IMR-90 (cell line): Measurements from ENCODE around the gene GTF2H1. TPM values are rescaled to one million over a fixed set of nuclear protein-coding genes. Genes with fewer than 3 reads are reported as not detected.

Experiments used
- ATAC-seq: fragments of 200-7000 bp; cut with Tn5 transposase; 2 replicates; pipeline ENCODE4 v1.9.1; 2020; ENCODE audit warnings: low read depth, mild to moderate bottlenecking, moderate library complexity
- BruUV-seq: library from RNA; stranded (reverse); fragments of 400-500 nt; replicated peaks from 2 replicates; lab custom pipeline; 2021; lab: Mats Ljungman, UMichigan
- CTCF ChIA-PET: fragments of 300-600 bp; formaldehyde crosslinking; extraction: SDS; loops from one replicate; lab custom pipeline; 2021; ENCODE audit warnings: antibody characterized with exemption; lab: Yijun Ruan, JAX
- POLR2A ChIA-PET: fragments of 300-600 bp; sonication (Branson Sonifier 250); formaldehyde crosslinking; loops from one replicate; lab custom pipeline; 2022; ENCODE audit warnings: antibody characterized with exemption; ENCODE audit not compliant: unreplicated experiment; lab: Charles Lee
- DNase-seq: peaks from one replicate; pipeline ENCODE4 v3.0.0; 2013
- H2AFZ ChIP-seq: replicated peaks from 2 replicates; pipeline ENCODE3; 2013; ENCODE audit warnings: low read length, mild to moderate bottlenecking; ENCODE audit not compliant: poor library complexity
- H2AK5ac ChIP-seq: 2 replicates; pipeline ENCODE4 v1.6.1; 2013; ENCODE audit warnings: low read depth, low read length, inconsistent platforms
- H2AK9ac ChIP-seq: replicated peaks from 2 replicates; pipeline ENCODE3; 2013; ENCODE audit warnings: mild to moderate bottlenecking, low read depth, low read length, moderate library complexity; ENCODE audit not compliant: poor library complexity
- H2BK120ac ChIP-seq: 2 replicates; pipeline ENCODE4 v1.6.1; 2013; ENCODE audit warnings: low read depth, low read length, inconsistent platforms
- H2BK15ac ChIP-seq: 3 replicates; pipeline ENCODE4 v1.6.1; 2013; ENCODE audit warnings: low read depth, low read length, inconsistent platforms
- H2BK20ac ChIP-seq: 2 replicates; pipeline ENCODE4 v1.6.1; 2013; ENCODE audit warnings: low read depth, mild to moderate bottlenecking, inconsistent platforms, low read length, moderate library complexity
- H2BK5ac ChIP-seq: 2 replicates; pipeline ENCODE4 v1.6.1; 2013; ENCODE audit warnings: mild to moderate bottlenecking, low read depth, low read length, inconsistent platforms; ENCODE audit not compliant: poor library complexity, severe bottlenecking
- H3K14ac ChIP-seq: replicated peaks from 2 replicates; pipeline ENCODE4 v1.6.1; 2013; ENCODE audit warnings: low read depth, low read length, inconsistent platforms
- H3K18ac ChIP-seq: 2 replicates; pipeline ENCODE4 v1.6.1; 2013; ENCODE audit warnings: low read depth, low read length, control low read depth
- H3K23ac ChIP-seq: 2 replicates; pipeline ENCODE4 v1.6.1; 2013; ENCODE audit warnings: low read depth, low read length, inconsistent platforms
- H3K27ac ChIP-seq: 2 replicates; pipeline ENCODE4 v1.5.1; 2013; ENCODE audit warnings: mild to moderate bottlenecking, control low read depth, low read length; ENCODE audit not compliant: insufficient read depth
- H3K27me3 ChIP-seq: 2 replicates; pipeline ENCODE4 v1.6.1; 2013; ENCODE audit warnings: low read length; ENCODE audit not compliant: control insufficient read depth, insufficient read depth
- H3K36me3 ChIP-seq: 2 replicates; pipeline ENCODE4 v1.6.1; 2013; ENCODE audit warnings: low read length, mixed read lengths; ENCODE audit not compliant: control insufficient read depth, insufficient read depth
- H3K4ac ChIP-seq: 2 replicates; pipeline ENCODE4 v1.6.1; 2013; ENCODE audit warnings: low read depth, low read length, inconsistent platforms
- H3K4me1 ChIP-seq: 2 replicates; pipeline ENCODE4 v1.6.1; 2013; ENCODE audit warnings: low read length, mixed read lengths; ENCODE audit not compliant: control insufficient read depth, insufficient read depth
- H3K4me2 ChIP-seq: 2 replicates; pipeline ENCODE4 v1.6.1; 2013; ENCODE audit warnings: low read depth, mild to moderate bottlenecking, control low read depth, low read length, moderate library complexity
- H3K4me3 ChIP-seq: 2 replicates; pipeline ENCODE4 v1.5.1; 2013; ENCODE audit warnings: low read depth, mild to moderate bottlenecking, control low read depth, low read length, moderate library complexity; ENCODE audit not compliant: insufficient read depth
- H3K56ac ChIP-seq: 2 replicates; pipeline ENCODE4 v1.6.1; 2013; ENCODE audit warnings: low read length, inconsistent platforms; ENCODE audit not compliant: insufficient read depth; ENCODE audit errors: extremely low read depth
- H3K79me1 ChIP-seq, 2 experiments: 2 replicates each; pipeline ENCODE4 v1.6.1; 2013; ENCODE audit warnings: low read length in 2 of 2, inconsistent platforms in 1 of 2, low read depth in 1 of 2
- H3K9ac ChIP-seq: 2 replicates; pipeline ENCODE4 v1.6.1; 2013; ENCODE audit warnings: low read depth, low read length, control low read depth
- H3K9me1 ChIP-seq: 2 replicates; pipeline ENCODE4 v1.6.1; 2013; ENCODE audit warnings: low read length, inconsistent platforms; ENCODE audit not compliant: insufficient read depth
- H3K9me3 ChIP-seq: 2 replicates; pipeline ENCODE4 v1.6.1; 2013; ENCODE audit warnings: low read length; ENCODE audit not compliant: control insufficient read depth, insufficient read depth
- H4K20me1 ChIP-seq: 2 replicates; pipeline ENCODE4 v1.6.1; 2013; ENCODE audit warnings: low read length, inconsistent platforms; ENCODE audit not compliant: insufficient read depth
- H4K5ac ChIP-seq: 2 replicates; pipeline ENCODE4 v1.6.1; 2013; ENCODE audit warnings: mild to moderate bottlenecking, low read depth, low read length, control low read depth
- H4K8ac ChIP-seq, 2 experiments: 2 replicates each; pipeline ENCODE4 v1.6.1; 2013; ENCODE audit warnings: low read depth in 2 of 2, low read length in 2 of 2, control low read depth in 1 of 2, inconsistent platforms in 1 of 2
- H4K91ac ChIP-seq: 2 replicates; pipeline ENCODE4 v1.6.1; 2013; ENCODE audit warnings: low read depth, low read length, inconsistent platforms; ENCODE audit not compliant: insufficient read depth
- CEBPB ChIP-seq: IDR thresholded peaks from 2 replicates; pipeline ENCODE4 v1.6.1; 2012; ENCODE audit warnings: low read depth, low read length, improper control_type of control experiment
- CHD1 ChIP-seq: IDR thresholded peaks from 2 replicates; pipeline ENCODE4 v1.6.1; 2012; ENCODE audit warnings: low read depth, low read length, improper control_type of control experiment
- MAZ ChIP-seq: IDR thresholded peaks from 2 replicates; pipeline ENCODE4 v1.6.1; 2012; ENCODE audit warnings: low read depth, mild to moderate bottlenecking, low read length, improper control_type of control experiment, moderate library complexity, borderline replicate concordance
- RCOR1 ChIP-seq: IDR thresholded peaks from 2 replicates; pipeline ENCODE4 v1.6.1; 2012; ENCODE audit warnings: mild to moderate bottlenecking, low read length, improper control_type of control experiment; ENCODE audit not compliant: insufficient replicate concordance
- SMC3 ChIP-seq: fragments of 150-350 bp; IDR thresholded peaks from 2 replicates; pipeline ENCODE4 v1.6.1; 2016; ENCODE audit warnings: low read depth, mild to moderate bottlenecking, antibody characterized with exemption, low read length, moderate library complexity
- WGBS, 2 experiments: methylation state at CpG; one replicate each; pipeline versions ENCODE4 v1.1.5 to v1.1.7; 2013; ENCODE audit warnings: missing lambda C conversion rate in 2 of 2; ENCODE audit not compliant: insufficient read length in 1 of 2; ENCODE audit errors: extremely low coverage in 2 of 2; 5-methylcytosine and 5-hydroxymethylcytosine counted together
- dilution Hi-C: fragments of 300-500 bp; cut with HindIII; formaldehyde crosslinking; loops from one replicate; pipeline ENCODE4 v1.14.3; 2018; ENCODE audit warnings: low sequenced_read_pairs; ENCODE audit not compliant: unreplicated experiment
- in situ Hi-C: fragments of 300-500 bp; cut with MboI; formaldehyde crosslinking; loops from 3 replicates; pipeline ENCODE4 v1.14.3; 2019; ENCODE audit warnings: low sequenced_read_pairs, inconsistent platforms, mixed read lengths
- intact Hi-C: fragments of 100-400 bp; cut with micrococcal nuclease; formaldehyde crosslinking; loops from 2 replicates; pipeline ENCODE4 v1.10.0; 2022
- polyA plus RNA-seq, 3 experiments: library from polyadenylated mRNA; depleted of rRNA; stranded (reverse); fragments of >200 nt; gene quantifications; 2 replicates each; pipeline ENCODE4 v1.2.3, GENCODE V29; 2012; ENCODE audit warnings: low replicate concordance in 1 of 3
- total RNA-seq: library from RNA; depleted of rRNA; stranded (reverse); fragments of >200 nt; gene quantifications from 2 replicates; pipeline ENCODE4 v1.2.3, GENCODE V29; 2012
- TF ChIP-seq, protein P1 (sequence below): conservative IDR thresholded peaks from 2 replicates; pipeline ENCODE4 v1.5.1; 2012; ENCODE audit warnings: mild to moderate bottlenecking, low read depth, low read length, improper control_type of control experiment
- TF ChIP-seq, protein P2 (sequence below): fragments of 150-350 bp; IDR thresholded peaks from 2 replicates; pipeline ENCODE4 v1.6.1; 2016; ENCODE audit warnings: low read depth, mild to moderate bottlenecking, low read length, moderate library complexity, borderline replicate concordance
- TF ChIP-seq, protein P3 (sequence below): fragments of 150-350 bp; IDR thresholded peaks from 2 replicates; pipeline ENCODE4 v1.6.1; 2017; ENCODE audit warnings: mild to moderate bottlenecking, antibody characterized with exemption, low read length, low read depth

GTF2H1 gene
- total and polyA plus RNA-seq, 2 of the 4 experiments (the other 2 are of a cell fraction) = 25.0 to 67.0 TPM

DNA sequence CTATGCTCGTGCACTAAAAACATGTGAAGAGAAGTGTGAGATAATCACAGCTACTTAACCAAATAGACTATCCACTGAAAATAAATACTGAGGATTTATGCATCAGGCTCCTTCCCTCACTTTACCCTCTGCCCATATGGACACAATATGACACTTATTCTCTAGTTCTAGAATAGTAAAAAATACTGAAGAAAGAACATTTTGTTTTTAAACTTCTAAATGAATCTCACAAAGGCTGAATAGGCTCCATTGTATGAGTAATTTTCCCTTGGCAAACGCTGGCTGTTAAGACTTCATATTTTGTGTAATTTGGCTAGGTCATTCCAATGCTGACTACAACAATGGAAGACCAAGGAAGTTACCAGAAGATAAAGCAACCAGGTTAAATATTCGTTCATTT lies 10.4 kb upstream of the GTF2H1 start:
- CTCF ChIA-PET = no interaction called here
- in situ Hi-C loops = no loop called here
- Histone ChIP-seq H3K4me2 (no peak overlapping the region), H2BK5ac (peak overlapping the region; percentile 62), H3K23ac (peak overlapping the region; percentile 31; the same call in 1 of the 2 replicates), H4K8ac (no peak overlapping the region), H3K9me1 (peaks cover 6% of the 10 kb centered on the region; the same call in 1 of the 2 replicates), H2AK5ac (no peak overlapping the region), H3K14ac (peak overlapping the region; percentile 39; the same call in 1 of the 2 replicates), H3K18ac (no peak overlapping the region), H2AK9ac (no peak overlapping the region), H2AFZ (no peak overlapping the region), H3K27ac (no peak overlapping the region), H3K4me1 (peaks cover 9% of the 10 kb centered on the region), H3K27me3 (no peaks in the 10 kb centered on the region), H3K56ac (no peak overlapping the region), H3K36me3 (peaks cover 20% of the 10 kb centered on the region), H2BK20ac (peak overlapping the region; percentile 77), H3K79me1 (peaks cover 22 to 39% of the 10 kb centered on the region in 2 experiments), H4K91ac (peak overlapping the region; percentile 47; the same call in 1 of the 2 replicates), H2BK15ac (0 out of 3 replicates have a peak overlapping the region, but pooled peaks have one; percentile 12), H2BK120ac (peak overlapping the region; percentile 88), H3K9ac (no peak overlapping the region), H4K5ac (peak overlapping the region; percentile 30; the same call in 1 of the 2 replicates), H3K4me3 (no peak overlapping the region), H3K4ac (peak overlapping the region; percentile 78), H3K9me3 (no peaks in the 10 kb centered on the region), H4K20me1 (no peaks in the 10 kb centered on the region)
- no CpG with 5 or more reads among the region's 3 CpGs for WGBS, 2 experiments
- intact Hi-C loops = no loop called here
- peak; percentile 28 for DNase-seq
- no TSS peak for BruUV-seq
- POLR2A ChIA-PET = interaction anchor here (1.8 kb wide), 1 partner anchor 9 kb away, joined by 4 read pairs; no protein-coding TSS in a partner anchor
- dilution Hi-C loops = no loop called here
- no peak for TF ChIP-seq CHD1
- TF ChIP-seq, protein P1, sequence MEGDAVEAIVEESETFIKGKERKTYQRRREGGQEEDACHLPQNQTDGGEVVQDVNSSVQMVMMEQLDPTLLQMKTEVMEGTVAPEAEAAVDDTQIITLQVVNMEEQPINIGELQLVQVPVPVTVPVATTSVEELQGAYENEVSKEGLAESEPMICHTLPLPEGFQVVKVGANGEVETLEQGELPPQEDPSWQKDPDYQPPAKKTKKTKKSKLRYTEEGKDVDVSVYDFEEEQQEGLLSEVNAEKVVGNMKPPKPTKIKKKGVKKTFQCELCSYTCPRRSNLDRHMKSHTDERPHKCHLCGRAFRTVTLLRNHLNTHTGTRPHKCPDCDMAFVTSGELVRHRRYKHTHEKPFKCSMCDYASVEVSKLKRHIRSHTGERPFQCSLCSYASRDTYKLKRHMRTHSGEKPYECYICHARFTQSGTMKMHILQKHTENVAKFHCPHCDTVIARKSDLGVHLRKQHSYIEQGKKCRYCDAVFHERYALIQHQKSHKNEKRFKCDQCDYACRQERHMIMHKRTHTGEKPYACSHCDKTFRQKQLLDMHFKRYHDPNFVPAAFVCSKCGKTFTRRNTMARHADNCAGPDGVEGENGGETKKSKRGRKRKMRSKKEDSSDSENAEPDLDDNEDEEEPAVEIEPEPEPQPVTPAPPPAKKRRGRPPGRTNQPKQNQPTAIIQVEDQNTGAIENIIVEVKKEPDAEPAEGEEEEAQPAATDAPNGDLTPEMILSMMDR = no peak
- TF ChIP-seq MAZ = no peak
- TF ChIP-seq, protein P2, sequence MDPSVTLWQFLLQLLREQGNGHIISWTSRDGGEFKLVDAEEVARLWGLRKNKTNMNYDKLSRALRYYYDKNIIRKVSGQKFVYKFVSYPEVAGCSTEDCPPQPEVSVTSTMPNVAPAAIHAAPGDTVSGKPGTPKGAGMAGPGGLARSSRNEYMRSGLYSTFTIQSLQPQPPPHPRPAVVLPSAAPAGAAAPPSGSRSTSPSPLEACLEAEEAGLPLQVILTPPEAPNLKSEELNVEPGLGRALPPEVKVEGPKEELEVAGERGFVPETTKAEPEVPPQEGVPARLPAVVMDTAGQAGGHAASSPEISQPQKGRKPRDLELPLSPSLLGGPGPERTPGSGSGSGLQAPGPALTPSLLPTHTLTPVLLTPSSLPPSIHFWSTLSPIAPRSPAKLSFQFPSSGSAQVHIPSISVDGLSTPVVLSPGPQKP = no peak
- TF ChIP-seq RCOR1 = no peak
- TF ChIP-seq CEBPB = no peak
- TF ChIP-seq SMC3 = no peak
- TF ChIP-seq, protein P3, sequence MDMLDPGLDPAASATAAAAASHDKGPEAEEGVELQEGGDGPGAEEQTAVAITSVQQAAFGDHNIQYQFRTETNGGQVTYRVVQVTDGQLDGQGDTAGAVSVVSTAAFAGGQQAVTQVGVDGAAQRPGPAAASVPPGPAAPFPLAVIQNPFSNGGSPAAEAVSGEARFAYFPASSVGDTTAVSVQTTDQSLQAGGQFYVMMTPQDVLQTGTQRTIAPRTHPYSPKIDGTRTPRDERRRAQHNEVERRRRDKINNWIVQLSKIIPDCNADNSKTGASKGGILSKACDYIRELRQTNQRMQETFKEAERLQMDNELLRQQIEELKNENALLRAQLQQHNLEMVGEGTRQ = no peak
- ATAC-seq = no peak
